Mesangial cell (primary cell): ENCODE measurements around the gene CERS4. TPM values are rescaled to one million over a fixed set of nuclear protein-coding genes. Genes with fewer than 3 reads are reported as not detected.

ENCODE experiments used
- total RNA-seq: library from RNA; depleted of rRNA; stranded (reverse); fragments of >200 nt; gene quantifications from 2 replicates; pipeline ENCODE4 v1.2.3, GENCODE V29; 2015

CERS4 gene, protein sequence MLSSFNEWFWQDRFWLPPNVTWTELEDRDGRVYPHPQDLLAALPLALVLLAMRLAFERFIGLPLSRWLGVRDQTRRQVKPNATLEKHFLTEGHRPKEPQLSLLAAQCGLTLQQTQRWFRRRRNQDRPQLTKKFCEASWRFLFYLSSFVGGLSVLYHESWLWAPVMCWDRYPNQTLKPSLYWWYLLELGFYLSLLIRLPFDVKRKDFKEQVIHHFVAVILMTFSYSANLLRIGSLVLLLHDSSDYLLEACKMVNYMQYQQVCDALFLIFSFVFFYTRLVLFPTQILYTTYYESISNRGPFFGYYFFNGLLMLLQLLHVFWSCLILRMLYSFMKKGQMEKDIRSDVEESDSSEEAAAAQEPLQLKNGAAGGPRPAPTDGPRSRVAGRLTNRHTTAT
- total RNA-seq = 10.4 and 57.3 TPM in 2 replicates

DNA sequence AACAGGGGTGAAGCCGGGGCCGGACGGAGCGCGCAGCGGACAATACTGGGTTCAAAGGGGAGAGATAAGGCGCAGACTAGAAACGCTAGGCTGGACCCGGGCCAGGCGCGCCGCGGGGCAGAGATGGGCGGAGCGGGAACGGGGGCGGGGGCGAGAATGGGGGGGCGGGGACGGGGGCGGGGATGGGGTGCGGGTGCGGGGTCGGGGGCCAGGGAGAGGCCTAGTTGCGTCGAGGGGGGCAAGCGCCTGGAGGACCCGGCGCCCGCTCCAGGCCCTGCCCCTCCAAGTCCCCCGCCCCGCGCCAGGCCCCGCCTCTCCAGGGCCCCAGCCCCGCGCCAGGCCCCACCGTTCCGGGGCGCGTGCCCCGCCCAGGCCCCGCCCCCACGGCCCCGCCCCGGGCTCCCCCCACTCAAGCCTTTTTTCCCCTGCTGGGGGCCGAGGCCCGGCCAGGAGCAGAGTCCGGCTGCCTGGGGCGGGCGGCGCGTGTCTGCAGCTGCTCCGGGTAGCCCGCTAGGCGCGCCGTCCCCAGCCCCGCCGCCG lies at the start of gene CERS4:
Gene CERS4 (plus strand): TSS at position 449 of the 540 bp plus-strand sequence. CDS start 41,707 bp downstream, outside the sequence.

DNA sequence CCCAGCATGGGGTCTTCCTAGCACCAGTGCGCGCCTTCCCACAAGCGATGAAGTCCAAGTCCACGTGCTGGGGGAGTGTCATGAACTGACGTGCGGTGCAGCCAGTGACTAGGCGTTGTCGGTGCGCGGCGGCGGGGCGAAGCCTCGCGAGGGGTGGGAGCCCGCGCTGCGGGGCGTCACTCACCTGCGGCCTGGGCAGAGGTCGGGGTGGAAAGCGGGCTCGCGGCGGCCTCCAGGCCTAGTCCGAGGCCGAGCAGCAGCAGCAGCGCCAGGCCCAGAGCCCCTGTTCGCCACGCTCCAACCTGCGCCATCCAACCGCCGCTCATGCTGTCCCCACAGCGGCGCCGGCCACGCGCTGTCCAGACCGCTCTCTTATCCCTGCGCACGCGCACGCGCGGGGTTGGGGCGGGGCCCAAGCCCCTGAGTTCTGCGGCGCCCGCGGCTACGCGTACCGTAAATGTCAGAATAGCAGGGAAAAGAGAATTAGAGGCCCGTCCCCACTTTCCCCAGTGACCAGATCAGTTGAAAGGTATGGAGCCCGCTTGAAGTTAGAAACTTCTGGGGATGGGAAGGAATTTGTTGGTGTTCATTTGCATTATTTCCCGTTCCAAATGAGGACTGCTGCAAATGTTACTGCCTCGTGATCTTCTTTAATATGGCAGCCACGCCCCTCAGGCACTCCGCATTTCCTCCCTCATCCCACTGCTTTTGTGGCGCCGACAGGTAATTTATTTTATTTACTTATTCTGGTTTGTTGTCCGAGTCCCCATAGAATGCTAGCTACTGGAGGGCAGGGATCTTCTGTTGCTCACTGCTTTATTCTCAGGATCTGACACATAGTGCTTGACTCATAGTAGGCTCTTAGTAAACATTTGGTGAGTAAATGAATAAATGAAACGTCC lies 99.0 kb downstream of the CERS4 start, which contains the start of gene CD320:
Gene CD320 (minus strand): TSS at position 394 of the 902 bp plus-strand sequence. CDS start 68 bp downstream, at position 326.

Other genes starting within 250 kb of the CERS4 start
- 44.1 and 69.1 TPM in 2 replicates for gene ELAVL1, start 203.7 kb upstream of the CERS4 start, total RNA-seq
- not detected in 2 replicates for gene CCL25, start 156.6 kb upstream of the CERS4 start, total RNA-seq
- under 0.01 TPM in 1 of 2 replicates, not detected in the other for gene FBN3, start 59.8 kb upstream of the CERS4 start, total RNA-seq
- 70.0 and 158 TPM in 2 replicates for gene CD320, start 99.0 kb downstream of the CERS4 start, total RNA-seq
- gene NDUFA7, start 112.0 kb downstream of the CERS4 start, total RNA-seq = 31.1 and 63.6 TPM in 2 replicates
- gene RPS28, start 112.1 kb downstream of the CERS4 start, total RNA-seq = 361 and 456 TPM in 2 replicates
- 0.65 and 0.76 TPM in 2 replicates for gene KANK3, start 133.9 kb downstream of the CERS4 start, total RNA-seq
- 5.1 and 28.2 TPM in 2 replicates for gene ANGPTL4, start 154.8 kb downstream of the CERS4 start, total RNA-seq
- 60.8 and 104 TPM in 2 replicates for gene RAB11B, start 181.0 kb downstream of the CERS4 start, total RNA-seq
- gene MARCHF2, start 203.9 kb downstream of the CERS4 start, total RNA-seq = 90.9 and 115 TPM in 2 replicates
- 57.8 and 136 TPM in 2 replicates for gene HNRNPM, start 235.6 kb downstream of the CERS4 start, total RNA-seq